Ovary (tissue), 3 donors: ENCODE measurements around the gene TMEM233.

Source experiments
- CTCF ChIP-seq, 3 donors: fragments of 450-650 bp in 2 of 3; fragments of 200-600 bp in 1 of 3; IDR thresholded peaks; one replicate each; pipeline versions ENCODE4 v1.5.1 to v1.8.0; 2016 to 2022; ENCODE audit warnings: antibody characterized with exemption in 3 of 3, mild to moderate bottlenecking in 1 of 3
- POLR2A ChIP-seq: fragments of 450-650 bp; IDR thresholded peaks from one replicate; pipeline ENCODE4 v1.6.1; 2017; ENCODE audit warnings: antibody characterized with exemption, mild to moderate bottlenecking, moderate library complexity
- donor health status: DM: no; HTN: no; CAD: no.

GRCh38 chr12:119603767-119604166 is 10.2 kb downstream of the TMEM233 start:
- TF ChIP-seq CTCF (IDR thresholded peaks at IDR 0.05) (no peak), POLR2A (no peak)
